ENCODE data around the gene CYSLTR2.

DNA sequence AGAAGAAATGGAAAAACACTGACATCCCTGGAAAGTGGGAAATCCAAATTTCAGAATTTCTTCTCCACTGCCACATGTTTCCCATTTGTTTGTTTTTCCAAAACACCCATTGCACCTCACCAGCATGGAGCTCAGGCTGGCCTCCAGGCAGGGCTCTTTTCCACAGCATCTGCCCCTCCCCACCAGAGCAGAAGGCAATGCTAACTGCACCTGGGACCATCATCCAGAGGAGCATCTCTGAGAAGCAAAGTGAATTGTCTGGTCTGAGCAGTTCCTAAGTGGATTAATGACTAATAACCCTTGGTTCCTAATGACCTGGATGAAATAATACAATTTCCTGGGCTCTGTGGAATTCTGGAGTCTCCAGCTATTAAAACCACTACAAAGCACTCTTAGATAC, 8.8 kb upstream of the CYSLTR2 start:
- TF ChIP-seq, protein P1, sequence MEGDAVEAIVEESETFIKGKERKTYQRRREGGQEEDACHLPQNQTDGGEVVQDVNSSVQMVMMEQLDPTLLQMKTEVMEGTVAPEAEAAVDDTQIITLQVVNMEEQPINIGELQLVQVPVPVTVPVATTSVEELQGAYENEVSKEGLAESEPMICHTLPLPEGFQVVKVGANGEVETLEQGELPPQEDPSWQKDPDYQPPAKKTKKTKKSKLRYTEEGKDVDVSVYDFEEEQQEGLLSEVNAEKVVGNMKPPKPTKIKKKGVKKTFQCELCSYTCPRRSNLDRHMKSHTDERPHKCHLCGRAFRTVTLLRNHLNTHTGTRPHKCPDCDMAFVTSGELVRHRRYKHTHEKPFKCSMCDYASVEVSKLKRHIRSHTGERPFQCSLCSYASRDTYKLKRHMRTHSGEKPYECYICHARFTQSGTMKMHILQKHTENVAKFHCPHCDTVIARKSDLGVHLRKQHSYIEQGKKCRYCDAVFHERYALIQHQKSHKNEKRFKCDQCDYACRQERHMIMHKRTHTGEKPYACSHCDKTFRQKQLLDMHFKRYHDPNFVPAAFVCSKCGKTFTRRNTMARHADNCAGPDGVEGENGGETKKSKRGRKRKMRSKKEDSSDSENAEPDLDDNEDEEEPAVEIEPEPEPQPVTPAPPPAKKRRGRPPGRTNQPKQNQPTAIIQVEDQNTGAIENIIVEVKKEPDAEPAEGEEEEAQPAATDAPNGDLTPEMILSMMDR (IDR thresholded peaks at IDR 0.05): no peak
- no peak for TF ChIP-seq SIN3A (IDR thresholded peaks at IDR 0.05; ENCODE audit: borderline replicate concordance, insufficient read depth, low read depth, low read length)
- no peak for TF ChIP-seq TCF7L2 (IDR thresholded peaks at IDR 0.05; ENCODE audit: low read depth, low read length)
